ENCODE measurements around the gene AFAP1. TPM values are rescaled to one million over a fixed set of nuclear protein-coding genes. Genes with fewer than 3 reads are reported as not detected.

Gene AFAP1
- total and polyA plus RNA-seq, 2 of the 4 experiments (the other 2 are of a cell fraction) = 48.2 to 80.9 TPM

DNA sequence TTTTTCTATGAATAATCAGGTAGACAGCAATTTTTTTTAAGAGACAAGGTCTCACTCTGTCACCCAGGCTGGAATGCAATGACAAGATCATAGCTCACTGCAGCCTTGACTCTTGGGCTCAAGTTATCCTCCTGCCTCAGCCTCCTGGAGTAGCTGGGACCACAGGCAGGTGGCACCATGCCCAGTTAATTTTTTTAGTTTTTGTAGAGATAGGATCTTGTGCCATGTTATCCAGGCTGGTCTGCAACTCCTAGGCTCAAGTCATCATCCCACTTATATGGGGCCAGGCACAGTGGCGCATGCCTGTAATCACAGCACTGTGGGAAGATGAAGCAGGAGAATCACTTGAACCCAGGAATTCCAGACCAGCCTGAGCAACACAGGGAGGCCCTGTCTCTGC, 26.8 kb downstream of the AFAP1 start:
- dilution Hi-C loops (cut with HindIII; ENCODE audit: low sequenced_read_pairs, unreplicated experiment) (no loop called here), in situ Hi-C loops (cut with MboI; ENCODE audit: low sequenced_read_pairs) (no loop called here), intact Hi-C loops (cut with micrococcal nuclease) (no loop called here)
- H2BK5ac ChIP-seq (ENCODE audit: low read depth, low read length, poor library complexity, severe bottlenecking) = peak overlapping the region; percentile 16
- H3K56ac ChIP-seq (ENCODE audit: extremely low read depth, insufficient read depth, low read length) = no peak overlapping the region
- H2BK15ac ChIP-seq (ENCODE audit: low read depth, low read length) = no peak overlapping the region
- H3K4me3 ChIP-seq (ENCODE audit: insufficient read depth, low read depth, low read length) = no peak overlapping the region
- 0 out of 2 replicates have a peak overlapping the region, but pooled peaks have one; percentile 10 for H4K5ac ChIP-seq (ENCODE audit: low read depth, low read length)
- H3K23ac ChIP-seq (ENCODE audit: low read depth, low read length) = peak overlapping the region; percentile 42
- peaks cover 31% of the 10 kb centered on the region for H3K4me1 ChIP-seq (ENCODE audit: control insufficient read depth, insufficient read depth, low read length)
- no peak for DNase-seq
- no peak overlapping the region for H3K9ac ChIP-seq (ENCODE audit: low read depth, low read length)
- peaks cover 6% of the 10 kb centered on the region for H3K36me3 ChIP-seq (ENCODE audit: control insufficient read depth, insufficient read depth, low read length)
- no peaks in the 10 kb centered on the region for H3K9me3 ChIP-seq (ENCODE audit: control insufficient read depth, insufficient read depth, low read length)
- no peaks in the 10 kb centered on the region for H3K27me3 ChIP-seq (ENCODE audit: control insufficient read depth, insufficient read depth, low read length)
- H3K4ac ChIP-seq (ENCODE audit: low read depth, low read length) = 0 out of 2 replicates have a peak overlapping the region, but pooled peaks have one; percentile 16
- no peak overlapping the region for H3K4me2 ChIP-seq (ENCODE audit: low read depth, low read length)
- H4K20me1 ChIP-seq (ENCODE audit: insufficient read depth, low read length) = peaks cover 62% of the 10 kb centered on the region
- POLR2A ChIA-PET (ENCODE audit: unreplicated experiment) = no interaction called here
- peak overlapping the region; percentile 30; the same call in 1 of the 2 replicates for H3K27ac ChIP-seq (ENCODE audit: insufficient read depth, low read length)
- H3K14ac ChIP-seq (replicated peaks; ENCODE audit: low read depth, low read length) = peak overlapping the region; percentile 22; the same call in 1 of the 2 replicates
- CTCF ChIA-PET = no interaction called here
- H3K18ac ChIP-seq (ENCODE audit: low read depth, low read length) = 0 out of 2 replicates have a peak overlapping the region, but pooled peaks have one; percentile 7
- H2AK9ac ChIP-seq (replicated peaks; ENCODE audit: low read depth, low read length, poor library complexity) = no peak overlapping the region
- H4K91ac ChIP-seq (ENCODE audit: insufficient read depth, low read depth, low read length) = no peak overlapping the region; the same call in 1 of the 2 replicates
- H2AFZ ChIP-seq (replicated peaks; ENCODE audit: low read length, poor library complexity) = no peak overlapping the region
- H2BK120ac ChIP-seq (ENCODE audit: low read depth, low read length) = no peak overlapping the region
- ATAC-seq (ENCODE audit: low read depth) = no peak
- H3K9me1 ChIP-seq (ENCODE audit: insufficient read depth, low read length) = peaks cover 22% of the 10 kb centered on the region
- peak overlapping the region; percentile 24; the same call in 1 of the 2 replicates for H2AK5ac ChIP-seq (ENCODE audit: low read depth, low read length)
- H4K8ac ChIP-seq (ENCODE audit: low read depth in 2 of 2, low read length in 2 of 2) = peak overlapping the region in 1 of 2 experiments; percentile 54; a peak in 2 of 4 replicates
- WGBS, 2 experiments (ENCODE audit: extremely low coverage in 2 of 2, insufficient read length in 1 of 2) = no CpG with 5 or more reads among the region's 1 CpG
- TF ChIP-seq SMC3 (IDR thresholded peaks at IDR 0.05; ENCODE audit: low read depth, low read length) = no peak
- TF ChIP-seq RFX5 (IDR thresholded peaks at IDR 0.05; ENCODE audit: low read depth, low read length) = no peak
- TF ChIP-seq CHD1 (IDR thresholded peaks at IDR 0.05; ENCODE audit: low read depth, low read length) = no peak
- no peak for TF ChIP-seq FOS (IDR thresholded peaks at IDR 0.05; ENCODE audit: low read depth, low read length)
- no peak for TF ChIP-seq BHLHE40 (IDR thresholded peaks at IDR 0.05; ENCODE audit: low read depth, low read length)
- no peak for TF ChIP-seq NFE2L2 (IDR thresholded peaks at IDR 0.05; ENCODE audit: low read depth, low read length)
- TF ChIP-seq MXI1 (IDR thresholded peaks at IDR 0.05; ENCODE audit: borderline replicate concordance, low read depth, low read length) = no peak
- TF ChIP-seq MAFK (IDR thresholded peaks at IDR 0.05; ENCODE audit: low read depth, low read length) = no peak
- TF ChIP-seq, protein P1, sequence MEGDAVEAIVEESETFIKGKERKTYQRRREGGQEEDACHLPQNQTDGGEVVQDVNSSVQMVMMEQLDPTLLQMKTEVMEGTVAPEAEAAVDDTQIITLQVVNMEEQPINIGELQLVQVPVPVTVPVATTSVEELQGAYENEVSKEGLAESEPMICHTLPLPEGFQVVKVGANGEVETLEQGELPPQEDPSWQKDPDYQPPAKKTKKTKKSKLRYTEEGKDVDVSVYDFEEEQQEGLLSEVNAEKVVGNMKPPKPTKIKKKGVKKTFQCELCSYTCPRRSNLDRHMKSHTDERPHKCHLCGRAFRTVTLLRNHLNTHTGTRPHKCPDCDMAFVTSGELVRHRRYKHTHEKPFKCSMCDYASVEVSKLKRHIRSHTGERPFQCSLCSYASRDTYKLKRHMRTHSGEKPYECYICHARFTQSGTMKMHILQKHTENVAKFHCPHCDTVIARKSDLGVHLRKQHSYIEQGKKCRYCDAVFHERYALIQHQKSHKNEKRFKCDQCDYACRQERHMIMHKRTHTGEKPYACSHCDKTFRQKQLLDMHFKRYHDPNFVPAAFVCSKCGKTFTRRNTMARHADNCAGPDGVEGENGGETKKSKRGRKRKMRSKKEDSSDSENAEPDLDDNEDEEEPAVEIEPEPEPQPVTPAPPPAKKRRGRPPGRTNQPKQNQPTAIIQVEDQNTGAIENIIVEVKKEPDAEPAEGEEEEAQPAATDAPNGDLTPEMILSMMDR (conservative IDR thresholded peaks at IDR 0.05; ENCODE audit: low read depth, low read length) = no peak
- TF ChIP-seq, protein P2, sequence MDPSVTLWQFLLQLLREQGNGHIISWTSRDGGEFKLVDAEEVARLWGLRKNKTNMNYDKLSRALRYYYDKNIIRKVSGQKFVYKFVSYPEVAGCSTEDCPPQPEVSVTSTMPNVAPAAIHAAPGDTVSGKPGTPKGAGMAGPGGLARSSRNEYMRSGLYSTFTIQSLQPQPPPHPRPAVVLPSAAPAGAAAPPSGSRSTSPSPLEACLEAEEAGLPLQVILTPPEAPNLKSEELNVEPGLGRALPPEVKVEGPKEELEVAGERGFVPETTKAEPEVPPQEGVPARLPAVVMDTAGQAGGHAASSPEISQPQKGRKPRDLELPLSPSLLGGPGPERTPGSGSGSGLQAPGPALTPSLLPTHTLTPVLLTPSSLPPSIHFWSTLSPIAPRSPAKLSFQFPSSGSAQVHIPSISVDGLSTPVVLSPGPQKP (IDR thresholded peaks at IDR 0.05; ENCODE audit: borderline replicate concordance, low read depth, low read length) = no peak
- TF ChIP-seq POLR2A (IDR thresholded peaks at IDR 0.05; ENCODE audit: low read depth, low read length) = no peak
- no peak for TF ChIP-seq CEBPB (IDR thresholded peaks at IDR 0.05; ENCODE audit: low read depth, low read length)
- TF ChIP-seq, protein P3, sequence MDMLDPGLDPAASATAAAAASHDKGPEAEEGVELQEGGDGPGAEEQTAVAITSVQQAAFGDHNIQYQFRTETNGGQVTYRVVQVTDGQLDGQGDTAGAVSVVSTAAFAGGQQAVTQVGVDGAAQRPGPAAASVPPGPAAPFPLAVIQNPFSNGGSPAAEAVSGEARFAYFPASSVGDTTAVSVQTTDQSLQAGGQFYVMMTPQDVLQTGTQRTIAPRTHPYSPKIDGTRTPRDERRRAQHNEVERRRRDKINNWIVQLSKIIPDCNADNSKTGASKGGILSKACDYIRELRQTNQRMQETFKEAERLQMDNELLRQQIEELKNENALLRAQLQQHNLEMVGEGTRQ (IDR thresholded peaks at IDR 0.05; ENCODE audit: low read depth, low read length) = no peak
- no peak for TF ChIP-seq RCOR1 (IDR thresholded peaks at IDR 0.05; ENCODE audit: insufficient replicate concordance, low read length)
- no peak for TF ChIP-seq RAD21 (IDR thresholded peaks at IDR 0.05; ENCODE audit: low read length)
- TF ChIP-seq MAZ (IDR thresholded peaks at IDR 0.05; ENCODE audit: borderline replicate concordance, low read depth, low read length) = no peak
- peaks cover 3 to 74% of the 10 kb centered on the region in 2 experiments; a peak in 3 of 4 replicates for H3K79me1 ChIP-seq (ENCODE audit: low read depth in 1 of 2, low read length in 2 of 2)
- no peak overlapping the region for H2BK20ac ChIP-seq (ENCODE audit: low read depth, low read length)
- no TSS peak for BruUV-seq (replicated peaks)

All from IMR-90 (cell line).